ENCODE data around the gene NYAP2.

The NYAP2 gene

DNA sequence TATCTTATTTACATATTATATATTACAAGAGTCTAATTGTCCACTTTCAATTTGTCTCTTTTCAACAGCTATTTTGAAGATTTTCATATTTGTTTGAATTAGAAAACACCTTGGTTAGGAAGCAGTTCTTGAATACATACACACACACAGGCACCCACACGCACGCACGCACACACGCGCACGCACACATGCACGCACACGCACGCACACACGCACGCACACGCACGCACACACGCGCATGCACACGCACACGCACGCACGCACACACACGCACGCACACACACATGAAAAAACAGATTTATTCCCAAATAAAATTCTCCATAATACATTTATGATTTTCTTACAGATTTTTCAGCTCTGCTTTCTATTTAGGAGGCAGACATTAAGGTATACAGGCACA lies 220.7 kb downstream of the NYAP2 start:
- no peak for DNase-seq (ENCODE audit: low read depth, low spot score)

DNA sequence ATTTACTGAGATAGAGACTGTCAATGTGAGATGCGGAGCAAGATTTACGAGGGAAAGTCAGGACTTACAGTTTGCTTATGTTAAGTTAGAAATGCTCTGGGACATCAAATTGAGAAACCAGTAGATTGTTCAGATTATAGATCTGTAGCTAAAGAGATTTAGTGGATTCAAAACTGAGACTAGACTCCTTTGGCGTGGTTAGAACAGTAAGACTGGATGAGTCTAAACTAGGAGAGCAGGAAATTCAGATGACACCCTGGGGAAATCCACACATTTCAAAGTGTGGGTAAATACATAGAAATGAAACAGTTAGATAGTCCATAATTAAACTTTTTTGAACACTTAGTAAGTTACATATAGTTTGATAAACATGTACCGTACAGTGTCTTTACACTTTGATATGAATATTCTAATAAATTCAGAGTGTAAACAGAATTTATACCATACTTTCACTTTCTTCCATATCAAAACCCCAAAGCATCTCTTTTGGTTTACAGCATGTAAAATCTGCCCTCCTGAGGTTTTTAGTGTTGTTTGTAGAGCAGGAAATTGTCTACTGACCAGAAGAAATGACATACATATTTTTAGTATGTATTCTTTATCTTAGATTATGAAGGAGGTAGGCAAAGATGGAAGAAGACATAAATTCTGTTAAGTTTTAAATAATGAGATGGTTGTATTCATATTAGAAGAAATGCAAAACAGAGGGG lies 231.5 kb downstream of the NYAP2 start:
- no peak for DNase-seq (ENCODE audit: low read depth, low spot score)

DNA sequence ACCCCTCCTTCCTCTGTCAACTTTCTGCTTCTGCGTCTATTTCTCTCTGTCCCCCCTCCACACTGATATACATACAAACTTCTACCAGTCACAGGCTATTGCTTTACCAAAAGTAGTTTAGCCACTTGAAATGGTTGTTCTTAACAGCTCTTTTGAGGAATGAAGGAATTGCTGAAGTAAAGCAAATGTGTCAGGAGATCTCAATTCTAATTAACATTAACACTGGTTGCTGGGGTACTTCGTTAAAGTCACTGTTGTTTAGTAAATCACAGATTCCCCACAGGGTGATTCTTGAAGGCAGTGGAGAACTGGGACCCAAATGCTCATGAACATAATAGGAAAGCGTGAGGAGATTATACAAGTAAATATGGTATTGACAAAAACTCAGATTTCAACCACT lies 232.8 kb downstream of the NYAP2 start:
- DNase-seq (ENCODE audit: low read depth, low spot score), result no peak

DNA sequence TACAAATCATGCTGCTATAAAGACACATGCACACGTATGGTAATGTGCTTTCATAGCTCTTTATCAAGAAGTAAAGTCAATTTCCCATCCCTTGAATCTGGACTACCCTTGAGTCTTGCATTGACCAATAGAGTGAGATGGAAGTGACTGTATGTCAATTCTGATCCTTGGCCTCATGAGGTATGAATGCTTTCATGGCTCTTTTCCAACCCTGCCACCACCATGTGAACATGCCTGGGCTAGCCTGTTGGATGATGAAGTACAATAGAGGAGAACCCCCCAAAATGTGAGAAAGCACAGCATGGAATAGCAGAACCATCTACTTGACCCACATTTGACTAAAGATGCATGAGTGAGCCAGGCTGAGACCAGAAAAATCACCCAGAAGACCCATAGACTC lies 237.0 kb downstream of the NYAP2 start:
- DNase-seq (ENCODE audit: low read depth, low spot score), result no peak

DNA sequence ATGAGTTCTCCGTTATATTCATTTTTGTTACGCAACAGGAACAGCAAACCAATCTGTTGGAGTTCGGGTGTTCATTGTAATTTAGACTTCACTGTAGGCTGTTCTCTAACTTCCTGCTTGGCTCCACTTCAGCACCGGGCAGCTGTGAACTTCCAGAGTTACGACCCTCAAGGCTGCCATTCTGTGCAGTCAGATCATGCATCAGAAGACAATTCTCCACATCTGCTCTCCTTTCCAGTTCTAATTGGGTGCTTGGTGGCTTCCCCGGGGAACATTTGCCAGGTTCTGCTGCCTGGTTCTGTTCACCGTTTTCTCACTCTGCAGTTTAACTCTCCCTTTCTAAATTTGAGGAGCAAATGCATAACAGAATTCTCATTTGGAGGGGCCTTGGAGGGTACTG lies 237.7 kb downstream of the NYAP2 start:
- DNase-seq (ENCODE audit: low read depth, low spot score), result no peak

DNA sequence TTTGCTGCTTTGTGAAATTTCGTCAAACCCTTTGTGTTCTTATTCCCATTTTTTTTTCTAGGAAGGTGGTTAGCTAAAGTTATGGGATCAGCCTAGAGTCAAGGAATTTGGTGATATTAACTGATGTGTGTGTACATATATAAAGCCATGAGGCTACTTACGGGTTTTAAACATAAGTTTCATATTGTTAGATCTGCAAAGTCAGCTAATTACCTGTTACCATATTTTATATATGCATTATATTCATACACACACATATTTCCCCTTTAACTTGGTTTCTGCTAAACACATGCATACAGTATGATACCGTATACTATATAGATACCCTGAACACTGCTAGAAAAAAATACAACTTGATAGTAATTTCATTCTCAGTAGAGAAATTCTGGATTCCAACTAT lies 241.0 kb downstream of the NYAP2 start:
- DNase-seq (ENCODE audit: low read depth, low spot score), result no peak

DNA sequence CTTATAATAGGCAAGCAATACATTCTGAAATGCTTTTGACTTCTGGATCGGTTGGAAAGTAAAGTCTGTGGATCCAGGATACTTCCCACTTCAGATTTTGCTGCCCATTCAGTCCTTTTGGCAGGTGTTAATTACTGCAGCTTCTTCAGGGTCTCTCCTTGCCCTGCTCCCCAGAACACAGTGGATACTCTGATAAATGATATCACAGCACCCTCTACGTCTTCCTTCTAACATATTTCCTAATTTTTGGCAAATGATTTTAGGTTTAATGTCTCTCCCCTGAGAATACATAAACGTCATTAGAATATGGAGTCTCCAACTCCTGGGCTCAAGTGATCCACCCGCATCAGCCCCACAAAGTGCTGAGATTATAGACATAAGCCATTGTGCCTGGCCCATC lies 249.8 kb downstream of the NYAP2 start:
- DNase-seq (ENCODE audit: low read depth, low spot score), result no peak

DNA sequence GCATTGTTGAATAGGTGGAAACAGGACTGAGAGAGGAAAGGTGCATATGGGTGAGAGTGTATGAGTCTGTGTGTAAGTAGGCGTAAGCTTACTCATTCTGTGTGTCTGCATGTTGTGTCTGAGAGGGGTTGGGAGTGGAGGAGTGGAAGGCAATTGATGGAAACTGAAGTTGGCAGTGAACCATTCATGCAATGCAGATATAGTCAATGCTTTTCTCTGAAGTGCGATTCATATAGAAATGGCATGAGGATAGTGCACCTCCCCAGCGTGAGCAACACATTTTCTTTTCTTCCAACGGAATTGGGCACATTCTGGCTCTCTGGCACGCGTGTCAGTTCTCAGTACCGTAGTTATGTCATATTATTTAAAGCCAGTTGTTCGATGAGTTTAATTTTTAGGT lies 250.5 kb downstream of the NYAP2 start:
- DNase-seq (ENCODE audit: low read depth, low spot score), result no peak

DNA sequence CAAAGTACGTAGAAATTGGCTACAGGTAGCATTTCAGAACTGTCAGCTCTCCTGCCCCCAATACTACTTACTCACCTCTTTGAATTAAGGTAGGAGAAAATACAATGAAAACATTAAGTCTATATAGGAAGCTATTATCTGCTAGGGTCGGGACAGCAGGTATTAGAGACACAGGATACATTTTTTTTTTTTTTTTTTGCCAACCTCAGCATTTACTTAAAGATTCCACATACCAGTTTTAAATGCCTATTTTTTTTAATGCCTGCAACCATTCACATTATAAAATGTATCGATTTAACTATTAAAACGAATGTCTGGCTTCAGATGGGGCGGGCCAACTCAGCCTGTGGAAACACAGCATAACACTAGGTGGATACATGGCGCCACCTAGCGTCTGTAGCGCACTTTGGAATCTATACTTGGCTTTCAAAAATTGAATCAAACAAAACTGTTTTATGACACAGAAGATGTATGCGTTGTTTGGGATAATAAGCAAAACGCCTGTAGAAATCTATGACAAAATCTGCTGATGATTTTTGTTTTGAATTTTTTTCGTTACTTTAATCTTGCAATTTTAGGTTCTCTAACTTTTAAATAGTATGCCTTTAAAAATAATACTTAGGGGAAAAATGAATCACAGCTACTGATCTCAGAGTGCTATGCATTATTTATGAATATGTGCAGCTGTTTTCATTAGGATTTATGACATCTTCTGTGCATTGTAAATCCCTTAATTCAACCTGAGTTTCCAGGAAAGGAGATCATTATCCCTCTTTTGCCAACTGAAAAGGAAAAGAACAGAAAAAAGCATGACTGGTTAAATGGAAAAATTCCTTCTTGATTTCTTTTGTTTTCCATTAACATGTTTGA lies 261.0 kb downstream of the NYAP2 start:
- DNase-seq (ENCODE audit: low read depth, low spot score), result peak; percentile 50

DNA sequence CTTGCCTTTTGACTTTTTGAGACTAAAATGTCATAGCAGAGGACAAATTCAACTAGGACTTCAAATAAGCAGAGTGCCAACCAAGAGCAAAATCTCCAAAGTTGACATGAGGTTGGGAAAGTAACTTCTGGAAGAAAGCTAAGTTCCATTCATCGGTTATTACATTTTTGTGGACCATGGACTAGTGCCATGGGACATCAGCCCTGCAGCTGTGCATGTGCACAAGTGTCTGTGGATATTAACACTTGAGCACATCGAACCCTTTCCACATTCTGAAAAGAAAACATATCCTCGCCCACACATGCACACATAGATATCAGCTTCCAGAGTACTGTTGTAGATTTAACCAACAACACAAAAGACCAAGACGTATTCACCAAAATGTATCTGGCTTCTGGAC lies 262.6 kb downstream of the NYAP2 start:
- no peak for DNase-seq (ENCODE audit: low read depth, low spot score)

DNA sequence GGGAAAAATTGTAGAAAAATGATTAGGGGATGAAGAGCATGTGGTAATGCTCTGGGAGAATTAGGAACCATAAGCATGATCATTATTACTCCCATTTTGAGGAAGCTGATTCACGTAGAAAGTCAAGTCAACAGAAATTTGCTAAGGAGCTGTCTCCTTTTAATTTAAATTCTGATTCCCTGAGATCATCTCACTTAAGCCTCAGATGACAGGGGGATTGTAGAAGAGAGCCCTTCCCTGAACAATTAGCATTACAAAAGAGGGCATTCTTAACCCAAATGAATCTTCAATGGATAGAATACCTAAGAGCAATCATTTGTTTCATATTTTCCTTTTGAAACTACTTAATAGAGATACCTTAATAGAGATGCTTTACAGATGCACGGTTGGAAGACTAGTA lies 267.9 kb downstream of the NYAP2 start:
- no peak for DNase-seq (ENCODE audit: low read depth, low spot score)

DNA sequence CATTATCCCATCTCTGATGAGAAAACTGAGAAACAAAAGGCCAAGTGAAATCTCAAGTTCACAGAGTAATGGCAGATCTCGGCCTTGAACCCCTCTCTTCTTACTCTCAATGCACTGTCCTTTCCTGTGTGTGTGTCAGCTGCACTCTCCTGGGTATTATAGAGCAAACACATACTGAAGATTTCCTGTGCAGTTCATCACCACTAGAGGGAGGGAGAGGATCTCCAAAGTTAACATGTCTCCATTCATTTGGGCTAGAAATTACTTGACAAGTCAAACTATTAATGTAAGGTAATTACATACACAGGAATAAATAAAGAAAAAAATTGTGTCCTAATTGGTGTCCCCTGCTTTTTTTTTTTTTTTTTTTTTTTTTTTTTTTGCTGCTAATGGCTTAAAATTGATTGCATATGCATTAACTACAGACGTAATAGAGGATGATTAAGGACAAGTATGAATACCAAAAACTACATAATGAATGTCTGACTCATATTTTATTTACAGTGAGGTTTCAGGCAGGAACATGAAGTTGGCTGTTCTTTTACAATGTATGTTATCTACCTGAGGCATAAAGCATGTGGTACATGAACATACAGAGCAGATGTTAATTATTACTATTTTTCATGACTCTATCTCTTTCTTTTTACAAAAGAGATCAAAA lies 269.2 kb downstream of the NYAP2 start:
- DNase-seq (ENCODE audit: low read depth, low spot score), result no peak

DNA sequence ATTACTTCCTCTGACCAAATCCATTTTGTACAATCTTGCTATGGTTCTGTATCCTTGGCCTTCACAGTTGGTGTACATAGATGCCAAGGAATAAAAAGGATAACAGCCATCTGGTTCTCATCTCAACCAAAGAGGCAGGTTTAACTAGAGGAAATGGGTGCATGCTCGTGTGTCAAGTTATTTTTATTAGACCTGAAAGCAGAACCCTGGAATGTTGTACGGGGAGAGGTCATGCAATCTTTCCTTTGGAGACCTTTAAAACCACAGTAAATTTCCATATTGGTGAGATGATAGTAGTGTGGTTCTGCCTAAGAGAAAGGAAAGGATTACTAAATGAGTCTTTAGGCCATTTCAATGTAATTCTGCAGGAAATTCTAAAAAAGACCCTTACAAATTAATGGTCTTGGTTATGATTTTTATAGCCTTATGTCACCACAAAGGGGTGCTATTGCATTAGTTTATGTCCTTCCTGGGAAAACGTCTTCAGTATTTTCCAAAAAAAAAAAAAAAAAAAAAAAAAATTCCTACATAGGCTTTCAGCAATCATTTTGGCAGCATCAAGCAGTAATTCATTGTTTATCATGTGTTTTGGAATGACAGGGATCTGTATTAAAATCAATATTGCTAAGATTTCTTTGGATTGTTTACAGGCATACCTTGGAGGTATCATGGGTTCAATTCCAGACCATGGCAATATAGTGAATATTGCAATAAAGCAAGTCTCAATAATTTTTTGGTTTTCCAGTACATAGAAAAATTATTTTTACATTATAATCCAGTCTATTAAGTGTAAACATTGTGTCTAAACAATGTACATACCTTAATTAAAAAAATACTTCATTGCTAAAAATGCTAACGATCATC lies 270.8 kb downstream of the NYAP2 start:
- DNase-seq (ENCODE audit: low read depth, low spot score), result no peak

DNA sequence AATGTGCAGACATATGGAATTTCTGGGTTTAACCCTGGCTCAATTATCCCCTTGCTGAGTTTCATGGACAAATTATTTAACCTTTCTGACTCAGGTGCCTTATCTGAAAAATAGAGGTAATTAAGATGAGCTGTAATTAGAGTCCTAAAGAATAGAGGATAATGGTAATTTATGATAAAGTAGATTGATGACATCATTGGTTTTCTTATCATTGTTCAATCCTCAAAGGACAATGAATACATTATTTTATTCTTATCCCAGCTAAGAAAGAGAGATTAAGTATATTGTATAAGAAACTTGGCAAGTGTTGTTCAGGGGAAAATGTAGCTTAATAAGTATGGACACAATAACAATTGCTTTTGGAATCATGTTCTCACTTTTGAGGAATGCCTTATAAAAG lies 279.3 kb downstream of the NYAP2 start:
- no peak for DNase-seq (ENCODE audit: low read depth, low spot score)

DNA sequence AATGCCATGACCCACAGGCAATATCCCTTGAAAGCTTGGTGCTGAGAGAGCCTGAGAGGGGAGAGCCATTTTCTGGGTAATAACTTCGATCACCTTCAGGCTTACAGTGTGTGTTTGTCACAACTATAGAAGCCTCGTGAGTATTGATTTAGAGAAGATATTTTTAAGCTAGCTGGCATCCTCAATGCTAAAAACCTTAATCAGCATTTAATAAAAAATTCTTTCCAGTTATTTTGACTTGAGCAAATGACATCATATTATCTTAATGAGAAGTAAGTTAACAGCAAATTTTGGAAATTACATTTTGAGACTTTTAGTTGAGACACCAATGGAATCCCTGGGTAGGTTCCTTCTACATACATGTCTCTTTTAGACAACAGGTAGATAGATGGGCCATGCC lies 283.7 kb downstream of the NYAP2 start:
- no peak for DNase-seq (ENCODE audit: low read depth, low spot score)

DNA sequence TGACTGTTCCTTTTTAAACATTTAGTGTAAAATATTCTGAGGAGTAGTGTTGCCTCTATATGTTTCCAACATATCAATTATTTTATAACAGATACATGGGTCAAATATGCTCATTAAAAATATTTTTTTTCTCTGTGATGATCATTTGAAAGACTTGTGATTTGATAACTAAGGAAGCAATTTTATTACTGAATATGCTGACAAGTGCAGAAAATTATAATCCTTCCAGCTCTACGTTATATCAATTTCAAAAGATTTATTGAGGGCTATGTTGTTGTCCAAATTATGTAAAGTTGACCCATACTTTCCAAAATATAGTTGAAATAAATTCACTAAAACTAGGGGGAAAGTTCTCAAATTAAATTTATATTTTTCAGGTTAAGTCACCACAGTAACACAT lies 290.6 kb downstream of the NYAP2 start:
- no peak for DNase-seq (ENCODE audit: low read depth, low spot score)

DNA sequence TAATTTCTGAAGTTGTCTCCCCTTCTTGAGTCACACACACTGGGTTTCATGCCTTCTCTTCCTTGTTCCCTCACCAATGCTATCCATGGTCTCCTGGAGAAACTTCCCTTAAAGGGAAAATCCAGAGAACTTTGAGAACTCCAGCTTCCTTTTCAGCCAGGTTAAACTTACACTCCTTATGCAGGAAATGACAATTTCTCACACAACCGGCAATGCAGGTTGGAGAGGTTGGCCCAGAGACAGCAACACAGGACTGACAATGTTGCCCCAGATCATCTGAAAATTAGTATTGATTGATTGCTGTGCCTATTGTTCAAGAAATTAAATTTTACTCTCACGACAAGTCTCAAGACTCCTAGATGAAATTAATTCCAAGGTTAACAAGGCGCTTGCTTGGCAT lies 292.2 kb downstream of the NYAP2 start:
- no peak for DNase-seq (ENCODE audit: low read depth, low spot score)

DNA sequence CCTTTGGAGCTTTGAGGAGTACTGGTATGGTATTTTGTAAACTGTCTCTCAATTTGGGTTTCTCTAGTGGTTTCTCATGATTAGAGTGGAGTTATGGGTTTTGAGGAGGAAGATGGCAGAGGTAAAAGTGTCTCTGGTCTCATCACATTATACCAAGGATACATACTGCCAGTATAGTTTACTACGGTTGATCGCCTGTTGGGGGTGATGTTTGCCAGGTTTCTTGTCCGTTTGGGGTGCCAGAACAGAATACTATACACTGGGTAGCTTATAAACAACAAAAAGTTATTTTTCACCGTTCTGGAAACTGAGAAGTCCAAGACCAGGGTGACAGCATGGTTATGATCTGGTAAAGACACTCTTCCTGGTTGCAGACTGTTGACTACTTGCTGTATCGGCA lies 293.7 kb downstream of the NYAP2 start:
- DNase-seq (ENCODE audit: low read depth, low spot score), result no peak

DNA sequence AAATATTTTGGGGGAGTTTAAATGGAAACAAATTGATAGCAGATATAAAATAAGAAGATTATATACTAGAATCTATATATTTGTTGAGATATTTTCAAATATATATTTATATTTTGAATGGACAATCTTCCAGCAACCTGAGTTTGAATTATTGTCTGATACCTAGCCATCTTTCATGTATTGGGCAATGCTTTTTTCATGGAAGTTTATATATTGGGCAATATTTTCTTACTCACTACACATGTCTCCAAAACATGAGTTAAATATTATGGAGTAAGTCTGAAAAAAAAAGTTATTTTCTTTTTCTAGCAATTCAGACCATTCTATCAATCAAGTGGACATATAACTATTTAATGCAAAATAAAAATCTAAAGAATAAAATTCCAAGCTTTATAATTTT lies 295.2 kb downstream of the NYAP2 start:
- DNase-seq (ENCODE audit: low read depth, low spot score), result no peak

DNA sequence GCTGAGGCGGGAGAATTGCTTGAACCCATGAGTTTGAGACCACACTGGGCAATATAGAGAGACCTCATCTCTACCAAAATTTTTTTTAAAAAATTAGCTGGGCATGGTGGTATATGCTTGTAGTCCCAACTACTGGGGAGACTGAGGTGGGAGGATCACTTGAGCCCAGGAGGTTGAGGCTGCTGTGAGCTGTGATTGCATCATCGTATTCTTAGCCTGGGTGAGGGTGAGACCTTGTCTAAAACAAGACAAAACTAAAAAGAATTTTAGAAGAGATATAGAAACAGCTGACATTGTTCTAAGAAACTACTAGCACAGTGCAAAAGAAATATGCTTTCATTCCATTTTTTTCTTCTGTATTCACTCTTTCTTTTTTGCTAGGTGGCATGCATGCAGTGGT lies 298.4 kb downstream of the NYAP2 start:
- no peak for DNase-seq (ENCODE audit: low read depth, low spot score)
